HEK293 (cell line): Measurements from ENCODE around the gene PCBD2.

Source experiments
- CTCF ChIA-PET: fragments of 350-600 bp; formaldehyde crosslinking; extraction: SDS; loops from one replicate; lab custom pipeline; 2021; ENCODE audit warnings: antibody characterized with exemption; lab: Yijun Ruan, JAX
- POLR2A ChIA-PET: fragments of 300-600 bp; formaldehyde crosslinking; extraction: SDS; loops from one replicate; lab custom pipeline; 2020; ENCODE audit warnings: antibody characterized with exemption, inconsistent platforms; lab: Yijun Ruan, JAX
- H3K27ac ChIP-seq: fragments of 200-500 bp; sonication (Bioruptor generic); 2 replicates; pipeline ENCODE4 v1.5.1; 2014; ENCODE audit warnings: low read depth, low read length, control low read depth, inconsistent platforms; ENCODE audit errors: extremely low read depth
- H3K36me3 ChIP-seq, 2 experiments: fragments of 200-500 bp in 1 of 2; sonication (Bioruptor generic) in 1 of 2; 1 replicate in 1 of 2; 2 replicates in 1 of 2; pipeline ENCODE4 v1.5.1; 2014 to 2017; ENCODE audit warnings: inconsistent platforms in 2 of 2, low read length in 2 of 2; ENCODE audit not compliant: control insufficient read depth in 2 of 2, insufficient read depth in 1 of 2
- H3K4me1 ChIP-seq: fragments of 200-500 bp; sonication (Bioruptor generic); 2 replicates; pipeline ENCODE4 v1.5.1; 2014; ENCODE audit warnings: mild to moderate bottlenecking, low read length, inconsistent platforms; ENCODE audit not compliant: control insufficient read depth, insufficient read depth
- H3K4me3 ChIP-seq: 2 replicates; pipeline ENCODE4 v1.5.1; 2011; ENCODE audit warnings: low read depth, mild to moderate bottlenecking, control low read depth, low read length, moderate library complexity
- H3K9me3 ChIP-seq: fragments of 200-500 bp; sonication (Bioruptor generic); 2 replicates; pipeline ENCODE4 v1.5.1; 2014; ENCODE audit warnings: low read depth, low read length, inconsistent platforms; ENCODE audit not compliant: control insufficient read depth, insufficient read depth
- KLF16 ChIP-seq: fragments of 450-650 bp; formaldehyde crosslinking; IDR thresholded peaks from 2 replicates; pipeline ENCODE4 v1.5.1; 2017; ENCODE audit warnings: missing biosample characterization, missing genetic modification characterization
- KLF9 ChIP-seq: fragments of 450-650 bp; formaldehyde crosslinking; IDR thresholded peaks from 2 replicates; pipeline ENCODE4 v1.5.1; 2016; ENCODE audit warnings: missing biosample characterization, missing genetic modification characterization, low read depth
- MYNN ChIP-seq: fragments of 450-650 bp; formaldehyde crosslinking; IDR thresholded peaks from 2 replicates; pipeline ENCODE4 v1.5.1; 2016; ENCODE audit warnings: missing biosample characterization, missing genetic modification characterization, borderline replicate concordance
- TRIM28 ChIP-seq: IDR thresholded peaks from 2 replicates; pipeline ENCODE4 v1.6.1; 2011; ENCODE audit warnings: low read length, control low read depth, borderline replicate concordance
- ZBTB7A ChIP-seq: fragments of 450-650 bp; formaldehyde crosslinking; IDR thresholded peaks from 2 replicates; pipeline ENCODE4 v1.5.1; 2016; ENCODE audit warnings: low read depth, missing biosample characterization, missing genetic modification characterization
- ZNF112 ChIP-seq: fragments of 450-650 bp; formaldehyde crosslinking; IDR thresholded peaks from 2 replicates; pipeline ENCODE4 v1.5.0; 2017; ENCODE audit warnings: missing biosample characterization, missing genetic modification characterization
- ZNF114 ChIP-seq: fragments of 450-650 bp; formaldehyde crosslinking; IDR thresholded peaks from 2 replicates; pipeline ENCODE4 v1.5.0; 2017; ENCODE audit warnings: missing biosample characterization, missing genetic modification characterization
- ZNF132 ChIP-seq: fragments of 450-650 bp; formaldehyde crosslinking; IDR thresholded peaks from 2 replicates; pipeline ENCODE4 v1.5.1; 2017; ENCODE audit warnings: missing biosample characterization, missing genetic modification characterization, borderline replicate concordance
- ZNF157 ChIP-seq: fragments of 450-650 bp; formaldehyde crosslinking; IDR thresholded peaks from 2 replicates; pipeline ENCODE4 v1.5.1; 2016; ENCODE audit warnings: missing biosample characterization, missing genetic modification characterization
- ZNF24 ChIP-seq: fragments of 450-650 bp; formaldehyde crosslinking; IDR thresholded peaks from 2 replicates; pipeline ENCODE4 v1.5.1; 2016; ENCODE audit warnings: missing biosample characterization, missing genetic modification characterization
- ZNF292 ChIP-seq: fragments of 450-650 bp; formaldehyde crosslinking; IDR thresholded peaks from 2 replicates; pipeline ENCODE4 v1.5.1; 2016; ENCODE audit warnings: low read depth, missing biosample characterization, missing genetic modification characterization, borderline replicate concordance
- ZNF366 ChIP-seq: fragments of 450-650 bp; formaldehyde crosslinking; conservative IDR thresholded peaks from 2 replicates; pipeline ENCODE4 v1.5.1; 2016; ENCODE audit warnings: missing biosample characterization, missing genetic modification characterization
- ZNF501 ChIP-seq: fragments of 450-650 bp; formaldehyde crosslinking; IDR thresholded peaks from 2 replicates; pipeline ENCODE4 v1.5.1; 2016; ENCODE audit warnings: missing biosample characterization, missing genetic modification characterization
- ZNF513 ChIP-seq: fragments of 450-650 bp; IDR thresholded peaks from 2 replicates; pipeline ENCODE4 v1.5.1; 2018; ENCODE audit warnings: missing biosample characterization, missing genetic modification characterization
- ZNF549 ChIP-seq: fragments of 450-650 bp; IDR thresholded peaks from 2 replicates; pipeline ENCODE4 v1.5.1; 2018; ENCODE audit warnings: missing biosample characterization, missing genetic modification characterization, mild to moderate bottlenecking, inconsistent platforms, moderate library complexity
- ZNF626 ChIP-seq: fragments of 450-650 bp; sonication (Bioruptor Pico); formaldehyde crosslinking; IDR thresholded peaks from 2 replicates; pipeline ENCODE4 v1.5.1; 2018; ENCODE audit warnings: missing biosample characterization, missing genetic modification characterization, inconsistent platforms
- ZNF677 ChIP-seq: fragments of 450-650 bp; IDR thresholded peaks from 2 replicates; pipeline ENCODE4 v1.5.0; 2018; ENCODE audit warnings: missing biosample characterization, mild to moderate bottlenecking, missing genetic modification characterization, moderate library complexity
- TF ChIP-seq, protein P1 (sequence below): fragments of 450-650 bp; formaldehyde crosslinking; IDR thresholded peaks from 2 replicates; pipeline ENCODE4 v1.5.1; 2016; ENCODE audit warnings: missing biosample characterization, missing genetic modification characterization

The PCBD2 gene

GRCh38 chr5:134967607-134968006, 62.7 kb downstream of the PCBD2 start, which contains the start of gene CATSPER3 (continued):
- no peak for TF ChIP-seq ZNF292
- no peak for TF ChIP-seq ZBTB7A (tag by site-specific recombination)
- no peak for TF ChIP-seq KLF9 (tag by site-specific recombination)

DNA sequence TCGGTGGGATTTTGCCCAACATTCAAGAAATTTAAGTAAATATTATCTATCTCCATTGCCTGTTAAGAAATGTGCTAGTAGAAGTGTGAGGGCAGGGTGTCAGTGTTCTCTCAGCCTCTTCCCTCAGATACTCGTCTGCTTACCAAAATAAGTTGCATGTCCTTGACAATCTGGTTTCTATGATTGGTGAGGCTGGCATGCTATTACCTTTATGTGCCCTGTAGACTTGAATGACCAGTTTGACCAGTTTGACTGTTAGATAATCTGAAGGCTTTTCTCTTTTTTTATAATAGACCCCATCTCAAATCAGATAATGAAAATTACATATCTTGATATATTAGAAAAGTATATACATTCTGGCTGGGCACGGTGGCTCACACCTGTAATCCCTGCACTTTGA, 63.1 kb downstream of the PCBD2 start:
- peaks cover 0 to 6% of the 10 kb centered on the region in 2 experiments; a peak in 2 of 3 replicates for H3K36me3 ChIP-seq
- ChIA-PET CTCF (interaction anchor here (0.7 kb wide), 1 partner anchor 1195 kb away, joined by 3 read pairs; no protein-coding TSS in a partner anchor), POLR2A (no interaction called here)
- no peak overlapping the region for H3K4me3 ChIP-seq
- no peaks in the 10 kb centered on the region for H3K9me3 ChIP-seq
- no peak for TF ChIP-seq ZNF549 (tag by site-specific recombination)
- TF ChIP-seq, protein P1, sequence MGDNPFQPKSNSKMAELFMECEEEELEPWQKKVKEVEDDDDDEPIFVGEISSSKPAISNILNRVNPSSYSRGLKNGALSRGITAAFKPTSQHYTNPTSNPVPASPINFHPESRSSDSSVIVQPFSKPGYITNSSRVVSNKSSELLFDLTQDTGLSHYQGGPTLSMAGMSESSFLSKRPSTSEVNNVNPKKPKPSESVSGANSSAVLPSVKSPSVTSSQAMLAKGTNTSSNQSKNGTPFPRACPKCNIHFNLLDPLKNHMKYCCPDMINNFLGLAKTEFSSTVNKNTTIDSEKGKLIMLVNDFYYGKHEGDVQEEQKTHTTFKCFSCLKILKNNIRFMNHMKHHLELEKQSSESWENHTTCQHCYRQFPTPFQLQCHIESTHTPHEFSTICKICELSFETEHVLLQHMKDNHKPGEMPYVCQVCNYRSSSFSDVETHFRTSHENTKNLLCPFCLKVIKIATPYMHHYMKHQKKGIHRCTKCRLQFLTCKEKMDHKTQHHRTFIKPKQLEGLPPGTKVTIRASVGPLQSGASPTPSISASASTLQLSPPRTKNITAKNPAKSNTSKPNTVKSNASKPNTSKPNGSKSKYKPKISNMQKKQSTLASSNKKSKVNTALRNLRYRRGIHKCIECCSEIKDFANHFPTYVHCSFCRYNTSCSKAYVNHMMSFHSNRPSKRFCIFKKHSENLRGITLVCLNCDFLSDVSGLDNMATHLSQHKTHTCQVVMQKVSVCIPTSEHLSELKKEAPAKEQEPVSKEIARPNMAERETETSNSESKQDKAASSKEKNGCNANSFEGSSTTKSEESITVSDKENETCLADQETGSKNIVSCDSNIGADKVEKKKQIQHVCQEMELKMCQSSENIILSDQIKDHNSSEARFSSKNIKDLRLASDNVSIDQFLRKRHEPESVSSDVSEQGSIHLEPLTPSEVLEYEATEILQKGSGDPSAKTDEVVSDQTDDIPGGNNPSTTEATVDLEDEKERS = no peak
- no peak for TF ChIP-seq KLF16 (tag by site-specific recombination)
- no peak for TF ChIP-seq ZNF112 (tag by site-specific recombination)
- H3K4me1 ChIP-seq = no peaks in the 10 kb centered on the region
- no peak overlapping the region for H3K27ac ChIP-seq

GRCh38 chr5:134969166-134969565, 64.2 kb downstream of the PCBD2 start:
- H3K4me3 ChIP-seq = no peak overlapping the region
- H3K4me1 ChIP-seq = no peaks in the 10 kb centered on the region
- POLR2A ChIA-PET = no interaction called here
- TF ChIP-seq ZNF501 (tag by site-specific recombination) = no peak
- TF ChIP-seq ZNF626 (tag by site-specific recombination) = no peak
- TF ChIP-seq ZNF677 (tag by site-specific recombination) = no peak
- TF ChIP-seq TRIM28 = no peak
- no peak for TF ChIP-seq ZNF24
- no peak for TF ChIP-seq ZNF132
- no peak for TF ChIP-seq ZNF157 (tag by site-specific recombination)
- no peak for TF ChIP-seq ZNF114 (tag by site-specific recombination)
- TF ChIP-seq ZNF366 (tag by site-specific recombination) = no peak
- no peak for TF ChIP-seq ZNF513 (tag by site-specific recombination)
- TF ChIP-seq MYNN (tag by site-specific recombination) = no peak
- TF ChIP-seq, all 188 proteins: peak for 0
- H3K27ac ChIP-seq = no peak overlapping the region
- H3K36me3 ChIP-seq = peaks cover 0 to 5% of the 10 kb centered on the region in 2 experiments; a peak in 2 of 3 replicates
- H3K9me3 ChIP-seq = no peaks in the 10 kb centered on the region
- CTCF ChIA-PET = no interaction called here
